ENCODE measurements around the gene FXR2. TPM values are rescaled to one million over a fixed set of nuclear protein-coding genes. Genes with fewer than 3 reads are reported as not detected.

Gene FXR2
- total RNA-seq, result 41.2 and 42.3 TPM in 2 replicates

GRCh38 chr17:7614425-7615264, at the start of gene FXR2:
Gene FXR2, minus strand, starts transcription at chr17:7614897. Its CDS starts 365 bp downstream, at chr17:7614532.

GRCh38 chr17:7650509-7651096, 35.9 kb upstream of the FXR2 start, which contains the start of gene ATP1B2:
Gene ATP1B2, plus strand, starts transcription at chr17:7650926. Its CDS starts 593 bp downstream, at chr17:7651519.

GRCh38 chr17:7629939-7630571, 15.4 kb upstream of the FXR2 start, which contains the start of gene SHBG:
Gene SHBG, plus strand, starts transcription at chr17:7630135. Its CDS starts 38 bp downstream, at chr17:7630173.

GRCh38 chr17:7627250-7628121, 12.8 kb upstream of the FXR2 start, which contains the start of gene SAT2:
Gene SAT2, minus strand, starts transcription at chr17:7627821. Its CDS starts 186 bp downstream, at chr17:7627635.

GRCh38 chr17:7589891-7590691, 24.6 kb downstream of the FXR2 start, which contains the start of gene SOX15:
Gene SOX15, minus strand, starts transcription at chr17:7590094. Its CDS starts 418 bp downstream, at chr17:7589676.

GRCh38 chr17:7583253-7584109, 31.2 kb downstream of the FXR2 start, which contains the start of gene MPDU1:
Gene MPDU1, plus strand, starts transcription at chr17:7583852. Its CDS starts 11 bp downstream, at chr17:7583863.

GRCh38 chr17:7579001-7579833, 35.5 kb downstream of the FXR2 start, which contains the start of gene CD68:
Gene CD68, plus strand, starts transcription at chr17:7579638. Its CDS starts 40 bp downstream, at chr17:7579678.

GRCh38 chr17:7561589-7562207, 53.0 kb downstream of the FXR2 start, which contains the start of gene SENP3:
Gene SENP3, plus strand, starts transcription at chr17:7561919. Its CDS starts 1,158 bp downstream, at chr17:7563077.

GRCh38 chr17:7558544-7559319, 56.0 kb downstream of the FXR2 start, which contains the start of gene TNFSF13:
Gene TNFSF13, plus strand, starts transcription at chr17:7558750. Its CDS starts 290 bp downstream, at chr17:7559040.

GRCh38 chr17:7548585-7549400, 65.9 kb downstream of the FXR2 start, which contains the start of gene TNFSF12:
Gene TNFSF12, plus strand, starts transcription at chr17:7549058. Its CDS starts 96 bp downstream, at chr17:7549154.

Other genes with a start within 250 kb of the FXR2 start
- 2.6 and 4.6 TPM in 2 replicates for gene TNK1, start 233.8 kb downstream of the FXR2 start, total RNA-seq
- 69.7 and 127 TPM in 2 replicates for gene PLSCR3, start 220.4 kb downstream of the FXR2 start, total RNA-seq
- 250 and 289 TPM in 2 replicates for gene TMEM256, start 210.8 kb downstream of the FXR2 start, total RNA-seq
- 9.3 and 24.3 TPM in 2 replicates for gene NLGN2, start 207.1 kb downstream of the FXR2 start, total RNA-seq
- not detected in 2 replicates for gene SPEM1, start 194.6 kb downstream of the FXR2 start, total RNA-seq
- gene SPEM2, start 189.3 kb downstream of the FXR2 start, total RNA-seq, result not detected in 2 replicates
- gene SPEM3, start 186.0 kb downstream of the FXR2 start, total RNA-seq, result not detected in 2 replicates
- gene TMEM102, start 179.5 kb downstream of the FXR2 start, total RNA-seq, result 12.9 and 19.5 TPM in 2 replicates
- gene FGF11, start 175.4 kb downstream of the FXR2 start, total RNA-seq, result 0.49 and 2.2 TPM in 2 replicates
- 6.4 and 17.1 TPM in 2 replicates for gene CHRNB1, start 169.8 kb downstream of the FXR2 start, total RNA-seq
- gene ZBTB4, start 135.3 kb downstream of the FXR2 start, total RNA-seq, result 17.9 and 31.6 TPM in 2 replicates
- gene SLC35G6, start 133.5 kb downstream of the FXR2 start, total RNA-seq, result not detected in 2 replicates
- gene POLR2A, start 130.5 kb downstream of the FXR2 start, total RNA-seq, result 74.3 and 158 TPM in 2 replicates
- 13.5 and 25.2 TPM in 2 replicates for gene TNFSF12, start 65.8 kb downstream of the FXR2 start, total RNA-seq
- gene TNFSF13, start 56.1 kb downstream of the FXR2 start, total RNA-seq, result 0.81 and 4.7 TPM in 2 replicates
- 61.2 and 89.3 TPM in 2 replicates for gene SENP3, start 53.0 kb downstream of the FXR2 start, total RNA-seq
- gene CD68, start 35.3 kb downstream of the FXR2 start, total RNA-seq, result 12.1 and 20.0 TPM in 2 replicates
- gene MPDU1, start 31.0 kb downstream of the FXR2 start, total RNA-seq, result 113 and 243 TPM in 2 replicates
- gene SOX15, start 24.8 kb downstream of the FXR2 start, total RNA-seq, result 0.98 and 4.3 TPM in 2 replicates
- 28.4 and 40.6 TPM in 2 replicates for gene SAT2, start 12.9 kb upstream of the FXR2 start, total RNA-seq
- gene SHBG, start 15.2 kb upstream of the FXR2 start, total RNA-seq, result 0.89 TPM in 1 of 2 replicates, not detected in the other
- gene ATP1B2, start 36.0 kb upstream of the FXR2 start, total RNA-seq, result 0.13 TPM in 1 of 2 replicates, not detected in the other
- gene TP53, start 72.6 kb upstream of the FXR2 start, total RNA-seq, result 66.6 and 70.0 TPM in 2 replicates
- 11.2 and 36.3 TPM in 2 replicates for gene WRAP53, start 73.6 kb upstream of the FXR2 start, total RNA-seq
- 0.81 and 3.8 TPM in 2 replicates for gene EFNB3, start 90.3 kb upstream of the FXR2 start, total RNA-seq
- under 0.01 and 0.16 TPM in 2 replicates for gene DNAH2, start 102.8 kb upstream of the FXR2 start, total RNA-seq
- 4.1 and 12.0 TPM in 2 replicates for gene KDM6B, start 219.3 kb upstream of the FXR2 start, total RNA-seq
- 2.4 TPM in 2 replicates for gene TMEM88, start 240.2 kb upstream of the FXR2 start, total RNA-seq
- 90.0 and 123 TPM in 2 replicates for gene NAA38, start 242.7 kb upstream of the FXR2 start, total RNA-seq
- 4.4 and 4.6 TPM in 2 replicates for gene CYB5D1, start 243.1 kb upstream of the FXR2 start, total RNA-seq